ENCODE measurements around the gene MMEL1.

MMEL1 gene

DNA sequence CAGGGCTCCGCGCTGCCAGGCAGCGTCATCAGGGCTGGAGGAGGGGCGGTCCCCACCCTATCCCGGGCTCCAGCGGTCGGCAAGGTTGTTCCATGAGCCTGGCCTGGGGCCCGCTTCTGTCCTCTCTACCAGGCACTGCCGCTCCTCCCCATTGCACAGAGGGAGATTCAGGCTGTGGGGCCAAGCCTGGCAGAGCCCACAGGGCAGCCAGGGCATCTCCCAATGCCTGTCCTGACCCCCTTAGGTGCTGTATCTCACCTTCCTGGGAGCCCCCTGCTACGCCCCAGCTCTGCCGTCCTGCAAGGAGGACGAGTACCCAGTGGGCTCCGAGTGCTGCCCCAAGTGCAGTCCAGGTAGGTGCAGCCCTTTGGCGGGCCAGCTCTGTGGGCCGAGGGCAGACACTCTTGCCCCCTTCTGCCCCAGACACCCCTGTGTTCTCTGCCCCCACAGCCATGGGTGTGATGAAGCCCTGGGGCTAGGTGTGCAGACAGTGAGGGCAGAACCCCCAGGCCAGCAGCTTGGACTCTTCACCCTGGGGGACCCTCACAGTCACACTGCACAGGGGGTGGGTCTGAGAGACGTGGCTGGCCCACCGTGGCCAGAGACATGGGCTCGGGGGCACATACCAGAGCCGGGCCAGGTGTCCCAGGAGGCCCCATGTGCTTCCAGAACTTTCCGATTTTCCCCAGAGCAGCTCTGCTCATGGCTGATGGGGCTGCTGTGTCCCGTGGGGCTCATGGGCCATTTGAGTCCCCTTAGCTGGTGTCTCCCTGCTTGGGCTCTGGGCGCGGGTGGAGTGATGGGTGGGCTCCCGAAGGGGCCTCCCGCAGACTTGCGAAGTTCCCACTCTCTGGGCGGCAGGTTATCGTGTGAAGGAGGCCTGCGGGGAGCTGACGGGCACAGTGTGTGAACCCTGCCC lies 75.1 kb downstream of the MMEL1 start:
- no peak for DNase-seq (ENCODE audit: low read depth)
- TF ChIP-seq, protein P1, sequence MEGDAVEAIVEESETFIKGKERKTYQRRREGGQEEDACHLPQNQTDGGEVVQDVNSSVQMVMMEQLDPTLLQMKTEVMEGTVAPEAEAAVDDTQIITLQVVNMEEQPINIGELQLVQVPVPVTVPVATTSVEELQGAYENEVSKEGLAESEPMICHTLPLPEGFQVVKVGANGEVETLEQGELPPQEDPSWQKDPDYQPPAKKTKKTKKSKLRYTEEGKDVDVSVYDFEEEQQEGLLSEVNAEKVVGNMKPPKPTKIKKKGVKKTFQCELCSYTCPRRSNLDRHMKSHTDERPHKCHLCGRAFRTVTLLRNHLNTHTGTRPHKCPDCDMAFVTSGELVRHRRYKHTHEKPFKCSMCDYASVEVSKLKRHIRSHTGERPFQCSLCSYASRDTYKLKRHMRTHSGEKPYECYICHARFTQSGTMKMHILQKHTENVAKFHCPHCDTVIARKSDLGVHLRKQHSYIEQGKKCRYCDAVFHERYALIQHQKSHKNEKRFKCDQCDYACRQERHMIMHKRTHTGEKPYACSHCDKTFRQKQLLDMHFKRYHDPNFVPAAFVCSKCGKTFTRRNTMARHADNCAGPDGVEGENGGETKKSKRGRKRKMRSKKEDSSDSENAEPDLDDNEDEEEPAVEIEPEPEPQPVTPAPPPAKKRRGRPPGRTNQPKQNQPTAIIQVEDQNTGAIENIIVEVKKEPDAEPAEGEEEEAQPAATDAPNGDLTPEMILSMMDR (conservative IDR thresholded peaks at IDR 0.05; ENCODE audit: control insufficient read depth, insufficient read depth, low read depth, low read length), result no peak
- no peak overlapping the region for H3K4me3 ChIP-seq (ENCODE audit: control insufficient read depth, low read depth, low read length)

DNA sequence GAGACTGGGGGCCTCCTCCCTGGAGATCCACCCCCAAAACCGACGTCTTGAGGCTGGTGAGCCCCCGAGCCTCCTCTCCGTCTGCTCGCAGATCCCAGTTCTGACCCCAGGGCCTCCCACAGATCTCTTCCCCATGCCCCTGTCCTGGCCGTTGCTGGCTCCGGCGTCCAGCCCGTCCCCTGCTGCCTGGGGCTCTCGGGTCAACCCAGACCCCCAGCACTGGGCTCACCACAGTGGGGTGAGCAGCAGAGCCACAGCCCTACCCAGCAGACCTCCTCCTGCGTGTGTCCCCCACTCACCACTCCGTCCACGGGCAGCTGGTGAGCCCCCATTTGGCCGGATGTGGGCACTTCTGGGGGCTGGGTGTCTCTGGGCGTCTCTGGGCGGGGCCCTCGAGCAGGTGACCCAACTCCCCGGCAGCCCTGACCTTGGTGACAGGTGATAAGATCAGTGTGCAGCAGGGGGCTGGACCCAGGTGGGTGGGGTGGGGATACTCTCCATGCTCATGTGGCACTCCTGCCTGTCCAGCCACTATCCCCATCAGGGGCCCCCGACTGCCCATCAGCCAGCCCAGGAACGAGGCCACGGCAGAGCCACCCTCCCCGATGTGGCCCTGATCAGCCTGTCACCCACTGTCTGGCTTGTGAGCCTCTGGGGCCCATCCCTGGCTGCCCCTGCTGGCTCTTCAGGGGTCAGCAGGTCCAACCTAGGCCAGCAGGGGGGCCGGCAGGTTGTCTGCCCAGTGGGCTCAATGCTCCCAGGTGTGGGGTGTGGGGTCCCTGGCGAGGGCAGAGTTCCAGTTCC lies 75.9 kb downstream of the MMEL1 start:
- DNase-seq (ENCODE audit: low read depth), result no peak
- peak overlapping the region; percentile 54 for H3K4me3 ChIP-seq (ENCODE audit: control insufficient read depth, low read depth, low read length)
- TF ChIP-seq, protein P1 (conservative IDR thresholded peaks at IDR 0.05; ENCODE audit: control insufficient read depth, insufficient read depth, low read depth, low read length), result no peak

DNA sequence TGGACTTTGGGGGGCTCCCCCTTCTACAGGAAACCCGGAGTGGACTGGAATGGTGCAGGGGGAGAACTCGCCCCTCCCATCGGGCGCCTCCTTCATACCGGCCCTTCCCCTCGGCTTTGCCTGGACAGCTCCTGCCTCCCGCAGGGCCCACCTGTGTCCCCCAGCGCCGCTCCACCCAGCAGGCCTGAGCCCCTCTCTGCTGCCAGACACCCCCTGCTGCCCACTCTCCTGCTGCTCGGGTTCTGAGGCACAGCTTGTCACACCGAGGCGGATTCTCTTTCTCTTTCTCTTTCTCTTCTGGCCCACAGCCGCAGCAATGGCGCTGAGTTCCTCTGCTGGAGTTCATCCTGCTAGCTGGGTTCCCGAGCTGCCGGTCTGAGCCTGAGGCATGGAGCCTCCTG lies 76.5 kb downstream of the MMEL1 start, which contains the start of gene TNFRSF14:
Gene TNFRSF14 (plus strand): TSS at position 95 of the 401 bp plus-strand sequence. CDS start 294 bp downstream, at position 389.
- TF ChIP-seq, protein P1 (conservative IDR thresholded peaks at IDR 0.05; ENCODE audit: control insufficient read depth, insufficient read depth, low read depth, low read length), result no peak
- DNase-seq (ENCODE audit: low read depth), result peak; percentile 36
- H3K4me3 ChIP-seq (ENCODE audit: control insufficient read depth, low read depth, low read length), result peak within 1 kb of the TSS; percentile 54

DNA sequence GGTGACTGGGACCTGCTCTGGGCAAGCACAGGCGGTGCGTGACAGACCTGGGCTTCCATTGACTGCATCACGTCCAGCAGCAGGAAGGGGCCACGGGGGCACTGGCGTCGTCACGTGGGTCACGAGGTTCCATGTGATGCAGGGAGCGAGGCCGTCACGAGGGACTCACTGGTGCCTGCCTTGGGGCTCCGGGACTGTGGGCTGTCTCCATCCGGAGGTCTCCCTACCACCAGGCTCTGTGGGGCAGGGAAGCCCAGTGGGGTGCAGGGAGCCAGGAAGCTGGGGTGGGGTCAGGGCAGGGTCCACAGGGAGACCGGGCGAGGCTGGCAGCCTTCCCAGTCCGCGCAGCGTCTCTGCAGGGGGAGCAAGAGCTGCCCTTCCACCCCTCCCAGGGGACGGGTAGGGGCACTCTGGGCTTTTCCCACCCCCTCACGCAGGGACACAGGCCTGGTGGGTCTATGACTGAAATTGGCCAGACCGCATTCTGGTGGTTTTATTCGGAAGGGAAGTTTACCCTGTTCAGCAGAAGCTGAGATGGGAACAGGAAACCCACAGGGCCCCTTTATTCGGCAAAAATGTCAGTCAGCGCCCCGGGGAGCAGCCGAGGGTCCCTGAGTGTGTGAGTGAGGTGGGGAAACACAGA lies 77.1 kb downstream of the MMEL1 start:
- H3K4me3 ChIP-seq (ENCODE audit: control insufficient read depth, low read depth, low read length), result peak overlapping the region; percentile 54
- peak; percentile 45 for DNase-seq (ENCODE audit: low read depth)
- TF ChIP-seq, protein P1 (conservative IDR thresholded peaks at IDR 0.05; ENCODE audit: control insufficient read depth, insufficient read depth, low read depth, low read length), result no peak

DNA sequence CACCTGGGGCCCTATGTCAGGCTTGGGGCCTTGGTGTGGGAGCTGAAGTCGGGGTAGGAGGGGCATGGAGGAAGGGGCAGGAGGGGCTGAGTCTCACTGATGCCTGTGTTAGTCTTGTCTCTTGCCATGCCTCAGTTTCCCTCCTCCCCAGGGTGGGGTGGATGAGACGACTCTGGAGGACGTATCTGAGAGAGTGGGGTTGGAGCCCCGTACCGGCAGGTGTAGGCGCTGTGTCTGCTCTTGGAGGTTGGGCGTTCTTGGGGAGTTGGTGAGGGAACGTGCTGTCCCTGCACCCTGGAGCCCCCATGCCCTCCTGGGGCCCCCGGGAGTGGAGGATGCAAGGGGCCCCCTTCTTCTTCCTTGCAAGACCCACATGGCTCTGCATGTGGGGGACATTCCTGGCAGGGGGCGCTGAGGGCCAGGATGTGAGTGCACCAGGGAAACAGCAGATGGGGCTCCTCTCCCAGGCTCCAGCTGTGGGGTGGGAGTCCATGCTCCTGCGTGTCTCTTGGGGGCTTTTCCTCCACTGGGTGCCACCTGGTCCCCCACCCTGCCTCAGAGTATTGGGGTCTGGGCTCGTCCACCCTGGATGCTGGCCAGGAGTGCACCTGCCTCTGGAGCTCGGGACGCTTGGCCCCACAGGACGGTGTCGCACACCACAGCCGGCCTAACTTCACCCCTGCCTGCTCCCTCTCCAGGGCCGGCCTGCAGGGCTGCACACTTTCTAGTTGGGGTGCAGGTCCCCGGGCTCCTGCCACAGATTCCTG lies 78.0 kb downstream of the MMEL1 start:
- TF ChIP-seq, protein P1 (conservative IDR thresholded peaks at IDR 0.05; ENCODE audit: control insufficient read depth, insufficient read depth, low read depth, low read length), result peak; percentile 29
- no peak for DNase-seq (ENCODE audit: low read depth)
- H3K4me3 ChIP-seq (ENCODE audit: control insufficient read depth, low read depth, low read length), result no peak overlapping the region
